Lung microvascular endothelial cell (primary cell): ENCODE results near the gene FNDC3B. TPM values are rescaled to one million over a fixed set of nuclear protein-coding genes. Genes with fewer than 3 reads are reported as not detected.

Source experiments
- DNase-seq, 2 donors: peaks; one replicate each; pipeline versions ENCODE4 v3.0.0 to v3.0.0-alpha.2; 2010; ENCODE audit warnings: low read depth in 2 of 2
- total RNA-seq: library from RNA; depleted of rRNA; stranded (reverse); fragments of >200 nt; gene quantifications from 2 replicates; pipeline ENCODE4 v1.2.1, GENCODE V29; 2014

Gene FNDC3B
- total RNA-seq, 1 donor from 2014 or later: 74.6 TPM

DNA sequence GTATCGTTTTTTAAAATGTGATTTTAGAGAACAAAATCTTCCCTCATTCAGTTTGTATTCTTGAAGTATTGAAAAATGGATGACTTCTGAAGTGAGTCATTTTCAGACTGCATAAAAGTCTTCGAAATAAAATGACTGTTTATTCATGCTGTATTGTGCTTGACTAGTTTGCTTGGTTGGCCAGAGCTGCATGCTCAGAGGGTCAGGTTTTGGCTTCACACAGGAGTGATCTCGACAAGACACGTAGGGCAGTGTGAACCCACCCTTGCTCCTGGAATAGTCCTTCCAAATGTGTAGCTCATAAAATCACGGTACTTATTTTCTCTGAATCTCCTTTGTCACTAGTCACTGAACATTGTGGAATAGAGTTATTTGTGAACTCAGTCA is 73.3 kb downstream of the FNDC3B start:
- DNase-seq: no peak

DNA sequence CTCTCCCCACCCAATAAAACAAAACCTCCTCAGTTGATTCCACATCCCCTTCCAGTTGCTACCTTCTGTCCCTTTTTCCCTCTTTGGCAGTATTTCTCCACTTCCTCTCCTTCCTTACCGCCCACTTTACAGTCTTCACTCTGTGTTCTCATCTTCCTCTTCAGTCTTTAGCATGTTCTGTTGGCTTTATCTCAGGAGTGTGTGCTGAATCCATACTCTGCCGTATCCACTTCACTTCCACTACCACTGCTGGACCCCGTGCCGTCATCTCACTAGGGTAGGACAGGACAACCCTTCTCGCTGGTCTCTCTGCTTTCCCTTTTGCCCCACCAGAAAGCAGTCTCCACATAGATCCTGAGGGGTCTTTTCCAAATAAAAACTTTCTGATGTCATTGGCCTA is 74.3 kb downstream of the FNDC3B start:
- no peak for DNase-seq

DNA sequence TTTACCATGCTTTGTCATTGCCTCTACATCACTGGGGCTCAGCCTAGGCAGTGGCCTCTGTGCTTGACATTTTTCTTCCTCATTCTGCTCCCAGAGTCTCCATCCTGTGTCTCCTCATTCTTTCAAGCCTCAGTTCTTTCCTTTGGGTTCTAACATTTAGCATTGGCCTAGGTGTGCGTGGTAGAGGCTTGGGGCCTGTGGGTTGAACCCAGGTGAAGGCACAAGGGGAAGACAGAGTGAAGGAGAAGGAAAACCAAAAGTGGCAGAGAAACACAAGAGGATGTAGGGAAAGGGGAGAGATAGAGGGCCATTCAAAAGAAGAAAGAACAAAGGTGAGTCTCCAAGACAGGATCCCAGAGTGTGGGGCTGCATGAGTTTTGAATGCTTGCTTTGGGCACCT is 75.7 kb downstream of the FNDC3B start:
- no peak for DNase-seq

DNA sequence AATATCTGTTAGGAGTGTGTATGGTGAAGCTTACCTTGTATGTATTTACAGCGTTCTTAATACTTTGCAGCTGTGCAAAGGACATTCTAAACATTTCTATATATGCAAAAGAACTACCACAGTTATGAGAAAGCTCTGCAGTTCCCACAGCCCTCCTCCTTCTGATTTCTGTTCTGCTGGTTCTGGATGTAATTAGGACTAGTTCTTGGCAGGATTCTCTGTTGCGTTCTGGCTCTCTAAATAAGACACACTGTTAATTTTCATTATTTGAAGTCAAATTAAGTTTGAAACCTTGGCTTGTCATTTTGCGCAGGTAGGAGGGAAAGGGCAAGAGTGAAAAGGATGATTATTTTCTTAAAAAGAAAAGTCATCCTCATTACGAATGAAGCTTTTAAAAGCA is 76.4 kb downstream of the FNDC3B start:
- DNase-seq: no peak

DNA sequence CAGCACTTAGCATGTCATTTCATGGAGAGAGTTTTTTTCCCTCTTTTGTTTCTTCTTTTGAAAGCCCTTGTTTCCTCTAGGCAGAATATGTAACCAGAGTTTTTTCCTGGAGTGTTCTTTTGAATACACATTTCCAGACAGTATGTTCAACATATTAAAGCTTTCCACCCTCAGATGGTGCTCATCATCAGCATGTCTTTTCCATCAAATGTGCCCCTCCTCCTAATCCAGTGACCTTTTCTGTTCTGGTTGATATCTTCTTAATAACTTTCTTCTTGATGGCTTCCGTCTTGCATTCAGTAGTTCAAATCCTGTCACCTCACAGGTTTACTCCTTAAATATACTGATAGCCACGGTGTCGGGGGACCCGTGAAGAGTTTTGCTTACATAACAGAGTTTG is 78.6 kb downstream of the FNDC3B start:
- no peak for DNase-seq

DNA sequence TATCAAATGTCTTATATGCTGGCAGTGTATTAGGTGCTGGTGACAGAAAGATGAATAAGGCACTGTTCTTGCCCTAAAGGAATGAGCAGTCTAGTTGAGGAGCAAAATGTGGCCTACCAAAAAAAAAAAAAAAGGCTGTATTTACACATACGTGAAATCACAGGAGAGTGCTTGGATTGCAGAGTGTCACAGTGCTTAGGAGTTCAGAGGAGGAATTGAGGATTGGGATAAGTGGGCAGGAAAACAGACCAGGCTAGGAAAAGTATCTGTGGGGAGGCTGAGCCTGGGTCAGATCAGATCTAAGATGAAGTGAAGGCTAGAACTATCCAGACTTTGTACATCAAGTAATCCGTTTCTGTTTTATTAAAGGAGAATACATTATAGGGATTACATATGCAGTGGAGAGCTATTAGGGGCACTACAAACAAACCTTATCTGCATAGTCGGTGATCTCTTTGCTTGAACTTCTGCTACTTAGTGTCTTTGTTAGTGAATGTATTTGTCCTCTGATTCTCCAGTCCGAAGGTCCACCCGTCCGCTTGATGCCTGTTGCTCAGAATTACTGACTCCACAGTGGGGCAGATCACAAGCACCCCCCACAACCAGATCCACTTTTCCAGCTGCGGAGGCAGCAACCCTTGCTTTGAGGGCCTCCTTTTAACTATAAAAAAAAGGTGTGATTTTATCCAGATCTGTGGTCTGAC is 80.0 kb downstream of the FNDC3B start:
- no peak for DNase-seq

DNA sequence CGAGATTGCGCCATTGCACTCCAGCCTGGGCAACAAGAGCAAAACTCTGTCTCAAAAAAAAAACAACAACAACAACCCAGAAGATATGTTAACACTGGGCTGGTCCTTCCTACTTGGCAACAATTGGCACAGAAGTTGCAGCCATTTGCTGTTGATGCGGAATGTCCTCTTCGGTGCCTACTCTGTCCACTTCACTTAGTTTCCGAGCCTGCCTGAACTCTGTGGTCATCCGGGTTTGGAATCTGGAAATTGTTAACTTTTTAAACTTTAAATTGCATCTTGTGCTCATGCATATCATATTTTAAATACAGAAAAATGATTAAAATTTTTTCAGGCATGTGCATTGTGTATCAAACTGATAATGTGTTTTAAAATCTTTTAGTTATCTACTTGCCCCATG is 81.5 kb downstream of the FNDC3B start:
- no peak for DNase-seq

DNA sequence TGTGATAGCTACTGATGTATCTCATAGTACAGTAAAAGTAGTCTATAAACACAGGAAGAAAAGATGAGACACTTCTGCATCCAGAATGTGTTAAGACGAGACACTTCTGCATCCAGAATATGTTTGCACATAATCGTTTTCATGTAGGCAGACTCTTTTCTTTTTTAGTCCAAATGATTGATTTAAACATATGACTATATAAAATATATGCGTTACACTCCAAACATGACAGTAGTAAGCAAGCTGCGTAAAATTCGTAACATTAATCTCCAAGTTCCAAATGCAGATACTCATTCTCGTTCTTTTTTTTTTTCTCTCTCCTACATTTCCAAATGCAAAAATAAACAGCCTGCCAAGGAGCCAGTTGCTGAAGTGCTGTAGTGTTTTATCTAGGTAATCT is 82.6 kb downstream of the FNDC3B start:
- no peak for DNase-seq

DNA sequence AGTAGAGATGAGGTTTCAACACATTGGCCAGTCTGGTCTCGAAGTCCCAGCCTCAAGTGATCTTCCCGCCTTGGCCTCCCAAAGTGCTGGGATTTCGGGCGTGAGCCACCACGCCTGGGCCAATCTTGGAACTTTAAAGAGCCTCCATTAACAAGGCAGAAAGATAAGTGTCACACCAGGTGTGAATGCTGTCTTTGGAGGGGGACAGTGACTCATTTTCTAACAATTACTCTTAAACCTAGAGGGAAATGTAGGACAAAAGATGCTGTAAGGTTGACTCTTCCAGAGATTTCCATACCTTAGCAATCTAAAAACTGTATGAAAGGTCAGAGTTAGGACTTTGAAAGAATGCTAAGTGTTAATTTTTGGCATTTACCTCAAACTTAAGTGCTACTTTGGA is 84.9 kb downstream of the FNDC3B start:
- DNase-seq: no peak

DNA sequence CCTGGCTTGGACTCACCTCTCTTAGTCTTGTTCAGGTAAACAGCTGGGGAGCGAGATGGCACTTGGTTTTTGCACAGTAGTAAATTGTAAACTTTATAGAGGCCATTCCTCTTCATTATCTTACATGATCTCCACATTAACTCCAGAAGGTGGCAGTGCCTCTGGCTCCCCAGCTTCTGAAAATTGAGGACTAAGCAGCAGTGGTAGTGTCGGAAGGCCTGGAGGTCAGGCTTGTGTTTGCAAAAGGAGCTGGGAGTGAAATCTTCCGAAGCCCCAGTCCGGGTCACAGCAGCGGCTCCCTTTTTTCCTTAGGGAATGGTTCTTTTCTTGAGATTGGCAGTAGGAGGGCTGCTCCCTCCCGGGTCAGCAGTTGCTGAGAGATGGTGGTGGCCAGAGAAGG is 85.7 kb downstream of the FNDC3B start:
- no peak for DNase-seq

DNA sequence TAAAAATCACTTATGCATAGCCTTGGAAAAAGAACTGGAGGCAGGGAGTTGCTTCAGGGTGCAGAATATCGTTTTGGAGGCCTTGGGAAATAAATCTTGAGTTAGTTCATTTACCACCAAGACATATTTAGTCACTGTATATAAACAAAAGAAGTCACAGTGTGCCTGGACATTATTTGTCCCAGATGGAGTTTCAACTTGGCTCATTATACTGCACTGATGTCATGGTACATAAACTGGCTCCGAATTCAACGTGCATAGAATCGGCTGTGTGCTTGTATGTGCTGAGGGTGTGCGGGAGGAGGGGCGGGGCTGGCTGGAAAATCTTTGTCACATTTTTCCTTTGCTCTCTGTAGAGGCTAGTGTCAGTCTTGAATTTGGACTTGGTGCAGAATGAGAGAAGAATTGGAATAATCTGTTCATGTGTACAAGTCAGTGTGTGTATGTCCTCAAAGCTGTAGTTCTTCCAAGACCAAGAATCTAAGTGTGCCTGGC is 86.6 kb downstream of the FNDC3B start:
- peak in 1 of 2 donors; percentile 78 for DNase-seq

DNA sequence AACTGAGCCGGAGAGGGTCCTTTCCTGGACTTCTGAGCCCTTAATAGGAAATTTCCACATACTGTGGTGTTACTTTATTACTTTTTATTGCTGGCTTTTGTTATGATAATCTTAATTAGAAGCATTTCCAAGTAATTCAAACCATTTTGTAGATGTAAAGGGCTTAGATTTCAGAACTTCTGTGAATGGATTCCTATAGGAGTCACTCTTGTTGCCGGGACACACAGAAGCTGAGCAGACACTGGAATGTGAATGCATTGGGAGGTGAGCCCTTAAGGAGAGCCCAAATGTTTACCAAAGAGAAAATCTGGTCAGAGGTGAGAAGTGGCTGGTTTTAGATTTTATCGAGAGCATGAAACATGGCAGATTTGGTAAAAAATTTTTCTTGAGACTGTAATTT is 87.4 kb downstream of the FNDC3B start:
- DNase-seq: no peak

DNA sequence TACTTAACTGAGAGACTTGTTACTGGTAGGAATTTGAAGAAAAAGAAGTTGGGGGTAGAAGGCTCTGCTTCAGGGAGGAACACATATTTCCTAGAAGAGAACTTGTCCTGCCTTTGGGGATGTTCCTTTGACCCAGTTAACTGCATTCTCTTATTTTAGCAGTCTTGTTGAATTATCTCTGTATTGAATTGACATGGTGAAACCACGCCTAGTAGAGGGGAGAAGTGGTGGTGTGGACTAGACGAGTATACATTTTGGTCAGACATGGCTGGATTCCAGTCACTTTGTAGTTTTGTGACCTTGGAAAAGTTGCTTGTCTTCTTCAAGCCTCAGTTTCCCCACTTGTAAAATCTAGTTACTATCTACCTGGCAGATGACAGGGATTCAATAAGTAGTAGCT is 87.8 kb downstream of the FNDC3B start:
- no peak for DNase-seq

DNA sequence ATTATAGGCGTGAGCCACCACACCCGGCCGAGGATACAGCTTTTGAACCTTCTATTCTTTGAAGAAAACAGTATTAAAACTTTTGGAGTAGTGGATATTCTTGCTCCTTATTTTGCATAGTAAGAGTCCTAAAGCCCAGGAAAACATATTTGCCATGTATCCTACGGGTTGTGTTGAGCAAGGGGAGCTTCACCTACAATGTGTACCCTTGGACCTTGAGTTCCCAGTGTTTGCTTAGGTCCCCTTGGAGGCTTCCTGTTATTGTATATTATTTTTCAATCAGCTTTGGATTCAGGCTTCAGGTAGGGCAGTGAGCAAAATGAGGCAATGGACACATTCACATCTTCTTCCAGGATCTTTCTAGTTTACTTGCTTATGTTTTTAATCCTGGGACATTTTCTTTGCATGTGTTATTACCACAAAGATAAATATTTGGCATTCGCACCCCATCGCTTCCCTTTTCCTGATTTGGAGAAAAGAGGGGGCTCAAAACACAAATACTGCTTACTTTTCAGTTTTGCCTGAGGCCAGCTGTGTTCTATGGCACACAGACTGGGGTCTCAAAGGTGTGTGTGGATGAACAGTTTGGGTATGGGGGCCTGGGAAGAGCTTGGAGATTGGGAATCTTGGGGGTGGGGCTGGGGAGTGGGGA is 88.7 kb downstream of the FNDC3B start:
- no peak for DNase-seq

DNA sequence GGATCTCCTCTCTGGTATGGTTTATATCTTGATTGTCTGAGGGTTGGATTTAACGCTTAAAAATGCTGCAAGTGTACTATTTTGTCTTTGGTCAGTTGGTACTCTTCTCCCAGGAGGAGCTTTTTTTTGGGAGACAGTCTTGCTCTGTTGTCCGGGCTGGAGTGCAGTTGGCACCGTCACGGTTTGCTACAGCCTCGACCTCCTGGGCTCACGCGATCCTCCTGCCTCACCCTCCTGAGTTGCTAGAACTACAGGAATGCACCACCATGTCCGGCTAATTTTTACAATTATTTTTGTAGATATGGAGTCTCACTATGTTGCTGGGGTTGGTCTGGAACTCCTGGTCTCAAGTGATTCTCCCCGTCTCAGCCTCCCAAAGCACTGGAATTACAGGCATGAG is 89.5 kb downstream of the FNDC3B start:
- no peak for DNase-seq

DNA sequence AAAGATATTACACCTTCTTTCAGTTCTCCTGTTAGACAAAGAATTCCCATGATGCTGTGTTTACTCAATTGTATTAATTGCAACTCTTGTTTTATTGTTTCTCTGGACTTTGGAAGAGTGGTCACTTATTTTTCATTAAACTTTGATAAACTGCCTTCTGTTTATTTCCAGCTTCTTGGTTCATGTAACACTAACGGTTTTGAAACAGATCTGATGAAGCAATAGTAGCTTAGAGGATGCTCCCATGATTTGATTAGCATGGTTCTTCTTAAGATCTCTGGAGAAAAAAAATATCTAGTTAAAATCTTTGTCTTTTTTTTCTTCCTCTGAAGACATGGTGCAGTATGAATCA is 90.1 kb downstream of the FNDC3B start:
- no peak for DNase-seq

DNA sequence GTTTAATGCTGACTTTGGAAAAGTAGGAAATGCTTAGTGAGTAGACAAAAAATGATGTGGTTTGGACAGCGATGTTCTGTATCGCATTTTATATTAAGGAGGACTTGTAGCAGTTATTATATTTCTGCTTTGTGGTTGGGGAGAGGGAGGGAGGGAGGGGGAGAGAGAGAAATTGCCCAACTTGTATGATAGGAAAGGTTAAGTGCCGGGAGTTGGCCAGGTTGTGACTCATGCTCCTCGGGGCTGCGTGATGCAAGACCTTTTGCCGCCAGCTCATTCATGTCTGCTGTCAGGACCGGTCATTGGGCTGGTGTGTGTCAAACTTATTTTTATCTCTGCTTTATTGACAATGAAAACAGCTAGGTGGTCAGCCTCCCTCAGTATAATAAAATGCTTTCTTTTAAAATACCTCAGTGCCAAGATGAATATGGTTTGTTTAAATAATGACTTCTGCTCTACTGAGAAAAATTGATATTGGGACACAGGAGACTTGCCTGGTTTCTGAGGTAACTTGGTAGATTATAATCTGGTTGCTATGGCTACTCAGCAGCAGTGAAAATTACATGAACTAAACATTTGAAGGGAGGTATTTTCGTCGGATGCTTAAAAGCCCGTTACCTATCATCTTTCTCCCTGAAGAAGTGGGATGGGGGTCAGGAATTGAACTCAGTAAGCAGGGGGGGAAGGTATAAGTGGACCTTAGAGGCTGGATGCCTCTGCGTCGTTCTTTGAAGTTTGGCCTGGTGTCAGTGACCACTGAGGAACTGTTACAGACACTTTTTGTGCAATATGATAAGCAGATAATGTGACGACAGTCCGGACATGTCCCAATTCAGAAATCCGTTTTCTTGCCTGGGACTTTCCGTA is 90.7 kb downstream of the FNDC3B start:
- peak; percentile 93 to 99 for DNase-seq

DNA sequence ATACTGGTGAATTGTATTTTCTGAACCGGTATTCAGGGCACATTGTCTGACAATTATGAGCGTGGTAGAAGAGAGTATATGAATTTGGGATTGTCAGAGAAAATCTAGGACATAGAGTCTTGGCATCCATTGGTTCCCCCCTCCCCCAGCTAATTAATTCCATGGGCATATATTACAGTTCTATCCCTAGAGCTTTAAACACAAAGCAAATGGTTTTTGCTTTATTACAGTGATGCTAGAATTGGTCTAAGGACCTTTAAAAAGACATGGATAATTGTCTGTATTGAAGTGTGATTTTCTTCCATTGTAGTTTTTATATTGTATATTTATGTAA is 91.3 kb downstream of the FNDC3B start:
- DNase-seq: no peak

DNA sequence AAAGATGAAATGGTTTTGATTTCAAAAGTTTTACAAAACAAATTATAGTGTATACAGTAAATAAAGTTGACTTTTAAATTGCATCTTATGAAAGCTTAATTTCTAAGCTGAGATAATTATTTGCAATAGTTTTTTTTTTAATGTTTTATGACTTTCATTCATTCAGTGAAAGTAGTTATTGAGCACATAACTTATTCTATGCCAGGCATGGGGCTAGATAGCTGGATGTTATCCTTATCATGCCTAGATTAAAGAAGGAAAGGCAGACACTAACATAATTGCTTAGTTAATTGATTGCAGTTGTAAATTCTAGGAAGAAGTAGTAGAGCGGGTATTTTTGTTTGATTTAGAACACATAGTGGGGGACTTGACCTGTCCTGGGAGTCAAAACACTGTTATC is 92.4 kb downstream of the FNDC3B start:
- no peak for DNase-seq

DNA sequence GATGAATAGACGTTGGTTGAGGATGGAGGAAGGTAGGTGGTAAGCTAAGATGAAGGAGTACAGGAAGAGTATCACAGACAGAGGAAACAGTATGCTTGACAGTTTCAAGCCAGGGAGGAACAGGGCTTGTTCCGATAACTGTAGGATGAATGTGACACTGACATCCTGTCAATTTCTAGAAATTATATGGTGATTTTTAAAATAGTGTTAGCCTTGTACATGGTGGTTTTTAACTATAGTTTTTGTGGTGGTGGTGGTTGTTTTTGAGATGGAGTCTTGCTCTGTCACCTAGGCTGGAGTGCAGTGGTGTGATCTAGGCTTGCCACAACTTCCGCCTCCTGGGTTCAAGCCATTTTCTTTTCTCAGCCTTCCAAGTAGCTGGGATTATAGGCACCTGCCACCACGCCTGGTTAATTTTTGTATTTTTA is 92.8 kb downstream of the FNDC3B start:
- no peak for DNase-seq

DNA sequence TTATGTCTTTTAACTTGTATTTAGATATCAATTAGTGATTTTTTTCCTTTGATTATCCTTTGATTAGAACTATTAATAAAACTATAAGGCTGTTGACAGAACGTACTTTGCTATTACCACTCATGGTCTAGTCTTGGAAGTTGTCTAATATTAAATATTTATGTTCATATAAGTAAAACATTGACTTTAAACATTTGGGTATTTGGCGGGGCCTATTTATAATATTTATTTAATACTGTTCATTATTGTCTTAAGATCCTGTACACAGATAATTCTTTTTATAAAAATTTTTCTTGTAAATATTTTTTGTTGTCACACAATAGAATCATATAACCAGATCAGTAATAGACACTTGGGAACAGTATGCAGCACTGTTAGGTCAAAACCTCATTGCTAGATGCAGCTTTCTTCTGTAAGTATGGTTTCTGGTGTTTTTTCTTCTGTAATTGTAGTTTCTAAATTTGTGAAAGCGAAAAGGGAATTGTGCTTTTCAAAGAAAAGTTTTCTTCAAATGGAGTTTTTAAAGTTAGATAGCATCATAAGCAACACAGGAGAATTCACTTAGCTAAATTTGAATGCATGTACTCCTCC is 93.4 kb downstream of the FNDC3B start:
- no peak for DNase-seq

DNA sequence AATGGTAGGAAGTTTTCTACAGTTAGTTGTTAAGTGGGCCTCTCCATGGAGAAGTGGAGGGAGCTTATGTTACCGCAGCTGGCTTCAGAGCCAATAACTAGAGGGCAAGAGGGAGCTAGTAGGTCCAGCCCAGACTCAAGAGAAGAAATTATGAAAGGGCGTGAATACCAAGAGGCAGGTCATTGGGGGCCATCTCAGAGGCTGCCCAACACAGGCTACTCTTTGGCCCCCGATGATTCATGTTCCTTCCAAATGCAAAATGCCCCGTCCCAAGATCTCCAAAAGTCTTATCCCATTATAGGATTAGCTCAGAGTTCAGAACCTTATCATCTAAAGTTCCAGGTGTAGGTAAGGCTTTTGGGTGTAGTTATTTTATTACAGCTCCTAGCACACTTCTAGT is 94.5 kb downstream of the FNDC3B start:
- no peak for DNase-seq
